Natural killer cell (primary cell): ENCODE data around the gene SNCB. TPM values are rescaled to one million over a fixed set of nuclear protein-coding genes. Genes with fewer than 3 reads are reported as not detected.

Source experiments
- ATAC-seq, 3 donors: fragments of 150-1000 bp in 2 of 3; fragments of 200-7000 bp in 1 of 3; cut with Tn5 transposase; 1 replicate in 1 of 3; 2 replicates in 2 of 3; pipeline ENCODE4 v1.10.0; 2021; ENCODE audit warnings: mild to moderate bottlenecking in 2 of 3, moderate library complexity in 2 of 3
- DNase-seq, 2 donors: peaks; one replicate each; pipeline versions ENCODE4 v3.0.0 to v3.0.0-alpha.2; 2013 to 2021; ENCODE audit warnings: mixed read lengths in 1 of 2
- H3K27ac ChIP-seq: one replicate; pipeline ENCODE4 v1.5.1; 2013; ENCODE audit warnings: mild to moderate bottlenecking, low read length
- H3K27me3 ChIP-seq: one replicate; pipeline ENCODE4 v1.6.1; 2013; ENCODE audit warnings: low read length; ENCODE audit not compliant: control insufficient read depth, insufficient read depth
- H3K36me3 ChIP-seq: one replicate; pipeline ENCODE4 v1.6.1; 2013; ENCODE audit warnings: low read length; ENCODE audit not compliant: control insufficient read depth, insufficient read depth
- H3K4me1 ChIP-seq: one replicate; pipeline ENCODE4 v1.6.1; 2013; ENCODE audit warnings: low read length; ENCODE audit not compliant: control insufficient read depth, insufficient read depth
- H3K4me3 ChIP-seq: one replicate; pipeline ENCODE4 v1.5.1; 2013; ENCODE audit warnings: low read length
- H3K9me3 ChIP-seq: one replicate; pipeline ENCODE4 v1.6.1; 2013; ENCODE audit warnings: low read length; ENCODE audit not compliant: control insufficient read depth, insufficient read depth
- H3K27ac Mint-ChIP-seq, 2 donors: one replicate each; pipeline ENCODE4 v1.8.0; 2022; ENCODE audit warnings: mild to moderate bottlenecking in 2 of 2, mixed read lengths in 2 of 2, moderate library complexity in 1 of 2
- H3K27me3 Mint-ChIP-seq, 2 donors: one replicate each; pipeline ENCODE4 v1.8.0; 2022; ENCODE audit warnings: low read depth in 2 of 2, mixed read lengths in 2 of 2
- H3K36me3 Mint-ChIP-seq: one replicate; pipeline ENCODE4 v1.8.0; 2022; ENCODE audit warnings: mixed read lengths
- H3K4me1 Mint-ChIP-seq, 2 donors: one replicate each; pipeline ENCODE4 v1.8.0; 2022; ENCODE audit warnings: mixed read lengths in 2 of 2
- H3K4me3 Mint-ChIP-seq: one replicate; pipeline ENCODE4 v1.8.0; 2022; ENCODE audit warnings: mild to moderate bottlenecking, moderate library complexity, mixed read lengths
- H3K9me3 Mint-ChIP-seq, 2 donors: one replicate each; pipeline ENCODE4 v1.8.0; 2022; ENCODE audit warnings: mixed read lengths in 2 of 2
- CTCF ChIP-seq: fragments of 200-600 bp; IDR thresholded peaks from one replicate; pipeline ENCODE4 v1.8.0; 2022; ENCODE audit warnings: antibody characterized with exemption
- WGBS: methylation state at CpG from one replicate; pipeline ENCODE4 v1.1.7; 2013; ENCODE audit warnings: missing lambda C conversion rate; ENCODE audit not compliant: insufficient coverage; 5-methylcytosine and 5-hydroxymethylcytosine counted together
- intact Hi-C: fragments of 100-400 bp; cut with micrococcal nuclease; formaldehyde crosslinking; loops from one replicate; pipeline ENCODE4 v1.14.2; 2022
- total RNA-seq, 4 donors: library from RNA; stranded (reverse); fragments of 120-200 nt in 1 of 4; gene quantifications; one replicate each; pipeline versions ENCODE4 v1.2.3 to v1.2.4, GENCODE V29; 2013 to 2022

The SNCB gene
- total RNA-seq, 3 donors from 2014 or later (not counting 1 experiment from before 2014, with no cell fraction given): not detected

GRCh38 chr5:176595386-176595943 lies 34.9 kb downstream of the SNCB start:
- no peak overlapping the region for H3K4me3 Mint-ChIP-seq
- H3K27me3 Mint-ChIP-seq: peaks cover 0 to 21% of the 10 kb centered on the region in 2 donors
- H3K4me1 Mint-ChIP-seq: peaks cover 0 to 7% of the 10 kb centered on the region in 2 donors
- no peak overlapping the region for H3K27ac Mint-ChIP-seq
- Histone ChIP-seq H3K36me3 (no peaks in the 10 kb centered on the region), H3K27me3 (no peaks in the 10 kb centered on the region), H3K9me3 (no peaks in the 10 kb centered on the region), H3K4me3 (no peak overlapping the region), H3K4me1 (peaks cover 6% of the 10 kb centered on the region), H3K27ac (no peak overlapping the region)
- H3K36me3 Mint-ChIP-seq: no peaks in the 10 kb centered on the region
- DNase-seq (no peak), ATAC-seq (no peak)
- WGBS: 90% methylated on average over 11 of the region's 11 CpGs
- no peaks in the 10 kb centered on the region for H3K9me3 Mint-ChIP-seq
- no peak for TF ChIP-seq CTCF
- intact Hi-C loops: loop anchor here (5.0 kb wide), 1 partner anchor 178 kb away; the partner anchor contains the start of gene CLTB

- H3K36me3 Mint-ChIP-seq: no peaks in the 10 kb centered on the region
- H3K4me3 ChIP-seq: no peak overlapping the region
- WGBS: 89% methylated on average over 8 of the region's 8 CpGs
- no peaks in the 10 kb centered on the region for H3K9me3 ChIP-seq
- intact Hi-C loops: no loop called here
- DNase-seq (no peak), ATAC-seq (no peak)
- no peak overlapping the region for H3K27ac ChIP-seq
- no peak overlapping the region for H3K4me3 Mint-ChIP-seq
- H3K27me3 ChIP-seq: no peaks in the 10 kb centered on the region
- H3K4me1 Mint-ChIP-seq: peaks cover 0 to 7% of the 10 kb centered on the region in 2 donors
- peaks cover 0 to 21% of the 10 kb centered on the region in 2 donors for H3K27me3 Mint-ChIP-seq
- no peak overlapping the region for H3K27ac Mint-ChIP-seq
- H3K4me1 ChIP-seq: peaks cover 6% of the 10 kb centered on the region
- H3K9me3 Mint-ChIP-seq: no peaks in the 10 kb centered on the region
- H3K36me3 ChIP-seq: no peaks in the 10 kb centered on the region
- TF ChIP-seq CTCF: no peak
Observed at GRCh38 chr5:176594554-176594953, 35.8 kb downstream of the SNCB start.

GRCh38 chr5:176593273-176593869 lies 37.0 kb downstream of the SNCB start:
- peaks cover 0 to 18% of the 10 kb centered on the region in 2 donors for H3K27me3 Mint-ChIP-seq
- no peak for TF ChIP-seq CTCF

More at GRCh38 chr5:176593273-176593869, 37.0 kb downstream of the SNCB start:
- peaks cover 0 to 7% of the 10 kb centered on the region in 2 donors for H3K4me1 Mint-ChIP-seq
- no peaks in the 10 kb centered on the region for H3K36me3 Mint-ChIP-seq
- Histone ChIP-seq H3K4me1 (peaks cover 6% of the 10 kb centered on the region), H3K27ac (no peak overlapping the region), H3K4me3 (no peak overlapping the region), H3K9me3 (no peaks in the 10 kb centered on the region), H3K27me3 (no peaks in the 10 kb centered on the region), H3K36me3 (no peaks in the 10 kb centered on the region)
- no peaks in the 10 kb centered on the region for H3K9me3 Mint-ChIP-seq
- ATAC-seq: no peak
- intact Hi-C loops: no loop called here
- no peak overlapping the region for H3K4me3 Mint-ChIP-seq
- 94% methylated on average over 10 of the region's 12 CpGs for WGBS
- no peak for DNase-seq
- no peak overlapping the region for H3K27ac Mint-ChIP-seq
